Measurements from ENCODE around the gene CCNK. TPM values are rescaled to one million over a fixed set of nuclear protein-coding genes. Genes with fewer than 3 reads are reported as not detected.

CCNK gene
- total RNA-seq, 4 donors from 2014 or later: 21.1 to 26.8 (median 25.1) TPM

- no peak for TF ChIP-seq CTCF (IDR thresholded peaks at IDR 0.05; ENCODE audit: low read depth)
Observed at GRCh38 chr14:99538275-99538674, 57.1 kb downstream of the CCNK start.

GRCh38 chr14:99538733-99539132 is 57.5 kb downstream of the CCNK start:
- TF ChIP-seq CTCF (IDR thresholded peaks at IDR 0.05; ENCODE audit: low read depth): no peak

- no peak for TF ChIP-seq CTCF (IDR thresholded peaks at IDR 0.05; ENCODE audit: low read depth)
Observed at GRCh38 chr14:99539491-99539890, 58.3 kb downstream of the CCNK start.

GRCh38 chr14:99540196-99541032 is 59.2 kb downstream of the CCNK start:
- TF ChIP-seq CTCF (IDR thresholded peaks at IDR 0.05; ENCODE audit: low read depth): no peak

GRCh38 chr14:99541211-99541610 is 60.0 kb downstream of the CCNK start:
- TF ChIP-seq CTCF (IDR thresholded peaks at IDR 0.05; ENCODE audit: low read depth): no peak

- TF ChIP-seq CTCF (IDR thresholded peaks at IDR 0.05; ENCODE audit: low read depth): no peak
Observed at GRCh38 chr14:99541677-99542470, 60.7 kb downstream of the CCNK start.

- no peak for TF ChIP-seq CTCF (IDR thresholded peaks at IDR 0.05; ENCODE audit: low read depth)
Observed at GRCh38 chr14:99542566-99542965, 61.4 kb downstream of the CCNK start.

All from subcutaneous adipose tissue (tissue), 4 donors.